ENCODE measurements around the gene KDSR. TPM values are rescaled to one million over a fixed set of nuclear protein-coding genes. Genes with fewer than 3 reads are reported as not detected.
A peak's percentile ranks its signal among the peaks of the same experiment; 100 is the strongest.

The KDSR gene
- total RNA-seq, 1 donor from 2014 or later = 12.2 TPM

GRCh38 chr18:63322908-63323634, 43.9 kb downstream of the KDSR start:
- DNase-seq (ENCODE audit: low spot score in 2 of 2) (peak; percentile 58 to 62), FAIRE-seq (peak; percentile 90)

DNA sequence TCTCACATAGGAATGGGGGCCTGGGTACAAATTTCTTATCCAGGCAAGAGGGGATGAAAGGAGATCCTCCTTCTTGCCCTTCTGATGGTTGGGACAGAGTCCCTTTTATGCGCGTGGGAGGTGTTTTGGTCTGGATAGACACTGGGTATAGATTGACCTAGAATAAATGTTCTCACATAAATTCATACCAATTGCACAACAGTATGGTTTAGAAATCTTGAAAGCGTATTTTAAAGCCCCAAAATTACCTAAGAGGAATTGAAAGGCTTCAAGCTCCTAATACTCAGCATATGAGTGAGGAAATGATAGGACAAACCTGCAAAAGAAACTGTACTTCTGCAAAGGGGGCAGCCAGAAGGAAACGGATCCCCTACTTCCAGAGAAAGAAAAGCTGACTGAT, 44.8 kb downstream of the KDSR start:
- DNase-seq (ENCODE audit: low spot score in 2 of 2) (no peak), FAIRE-seq (no peak)

DNA sequence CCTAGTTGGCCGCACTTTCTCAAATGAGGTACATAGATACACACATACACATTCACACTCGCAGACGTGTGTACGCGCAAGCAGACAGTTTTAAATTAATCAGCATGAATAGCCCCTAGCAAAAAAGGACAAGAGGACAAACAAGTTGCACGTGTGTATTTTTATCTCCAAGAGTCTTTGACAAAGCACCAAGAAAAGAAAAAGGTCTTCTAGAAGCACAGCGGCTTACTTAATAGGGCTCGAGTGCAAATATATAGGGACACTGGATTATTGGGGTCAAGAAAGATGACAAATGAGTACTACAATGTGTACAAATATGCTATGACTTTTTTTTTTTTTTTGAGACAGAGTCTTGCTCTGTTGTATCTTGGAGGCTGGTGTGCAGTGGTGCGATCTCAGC, 45.7 kb downstream of the KDSR start:
- FAIRE-seq (no peak), DNase-seq (ENCODE audit: low spot score in 2 of 2) (no peak)

DNA sequence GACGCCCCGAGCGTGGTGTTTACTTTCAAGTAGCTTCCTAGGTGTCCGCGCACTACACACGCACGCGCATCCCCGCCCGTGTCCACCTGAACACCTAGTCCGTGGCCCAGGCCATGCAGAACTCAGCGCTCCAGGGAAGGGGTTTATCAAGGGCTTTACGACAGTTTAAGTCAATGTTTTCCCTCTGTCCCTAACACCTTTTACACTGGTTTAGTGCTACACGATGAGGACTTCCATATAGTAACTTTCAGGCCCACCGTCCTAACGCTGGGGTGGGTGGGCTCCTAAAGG, 46.1 kb downstream of the KDSR start:
- DNase-seq (ENCODE audit: low spot score in 2 of 2) (no peak), FAIRE-seq (no peak)

GRCh38 chr18:63320123-63320974, 46.7 kb downstream of the KDSR start:
- no peak for FAIRE-seq

DNA sequence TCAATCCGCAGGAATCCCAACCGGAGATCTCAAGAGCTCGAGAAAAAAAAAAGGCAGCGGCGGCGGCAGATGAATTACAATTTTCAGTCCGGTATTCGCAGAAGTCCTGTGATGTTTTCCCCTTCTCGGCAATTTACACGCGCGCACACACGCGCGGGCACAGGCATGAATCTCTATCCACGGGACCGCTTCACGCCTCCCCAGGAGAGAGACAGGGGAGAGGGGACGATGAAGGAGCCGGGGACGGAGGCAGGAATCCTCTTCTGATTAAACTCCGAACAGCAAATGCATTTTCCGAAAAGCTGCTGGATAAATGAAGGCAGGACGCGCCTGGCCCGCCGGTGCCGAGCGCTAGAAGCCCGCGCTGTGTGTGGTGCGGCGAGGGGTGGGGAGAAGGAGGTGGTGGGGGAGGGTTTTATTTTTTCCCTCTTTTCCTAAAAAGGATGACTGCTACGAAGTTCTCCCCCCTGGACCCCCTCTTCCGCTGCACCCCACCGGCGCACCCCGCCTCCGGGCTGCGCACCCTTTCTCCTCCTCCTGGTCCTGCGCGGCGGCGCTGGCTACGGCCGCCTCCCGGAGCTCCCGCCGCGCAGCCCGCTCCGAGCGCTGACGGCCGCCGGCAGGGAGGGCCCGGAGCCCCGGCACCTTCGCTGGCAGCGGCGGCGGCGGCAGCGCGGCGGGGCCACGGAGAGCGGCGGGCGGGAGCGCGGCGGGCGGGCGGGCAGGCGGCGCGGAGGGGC, 47.5 kb downstream of the KDSR start, which contains the start of gene BCL2:
TSS of gene BCL2 (minus strand) at position 387 of the 740 bp plus-strand sequence.
- DNase-seq (ENCODE audit: low spot score in 2 of 2) (peak in 1 of 2 donors; percentile 66), FAIRE-seq (no peak)

More at GRCh38 chr18:63320123-63320974, 46.7 kb downstream of the KDSR start:
- peak; percentile 84 to 89 for DNase-seq (ENCODE audit: low spot score in 2 of 2)

- FAIRE-seq = no peak
- no peak for DNase-seq (ENCODE audit: low spot score in 2 of 2)
These were observed 48.1 kb downstream of the KDSR start for GRCh38 chr18:63318889-63319382.

- DNase-seq (ENCODE audit: low spot score in 2 of 2) (peak in 1 of 2 donors; percentile 47), FAIRE-seq (no peak)
These were observed 48.8 kb downstream of the KDSR start for GRCh38 chr18:63317982-63318888.

- no peak for DNase-seq (ENCODE audit: low spot score in 2 of 2)
- no peak for FAIRE-seq
These were observed 49.5 kb downstream of the KDSR start for GRCh38 chr18:63317556-63317946.

DNA sequence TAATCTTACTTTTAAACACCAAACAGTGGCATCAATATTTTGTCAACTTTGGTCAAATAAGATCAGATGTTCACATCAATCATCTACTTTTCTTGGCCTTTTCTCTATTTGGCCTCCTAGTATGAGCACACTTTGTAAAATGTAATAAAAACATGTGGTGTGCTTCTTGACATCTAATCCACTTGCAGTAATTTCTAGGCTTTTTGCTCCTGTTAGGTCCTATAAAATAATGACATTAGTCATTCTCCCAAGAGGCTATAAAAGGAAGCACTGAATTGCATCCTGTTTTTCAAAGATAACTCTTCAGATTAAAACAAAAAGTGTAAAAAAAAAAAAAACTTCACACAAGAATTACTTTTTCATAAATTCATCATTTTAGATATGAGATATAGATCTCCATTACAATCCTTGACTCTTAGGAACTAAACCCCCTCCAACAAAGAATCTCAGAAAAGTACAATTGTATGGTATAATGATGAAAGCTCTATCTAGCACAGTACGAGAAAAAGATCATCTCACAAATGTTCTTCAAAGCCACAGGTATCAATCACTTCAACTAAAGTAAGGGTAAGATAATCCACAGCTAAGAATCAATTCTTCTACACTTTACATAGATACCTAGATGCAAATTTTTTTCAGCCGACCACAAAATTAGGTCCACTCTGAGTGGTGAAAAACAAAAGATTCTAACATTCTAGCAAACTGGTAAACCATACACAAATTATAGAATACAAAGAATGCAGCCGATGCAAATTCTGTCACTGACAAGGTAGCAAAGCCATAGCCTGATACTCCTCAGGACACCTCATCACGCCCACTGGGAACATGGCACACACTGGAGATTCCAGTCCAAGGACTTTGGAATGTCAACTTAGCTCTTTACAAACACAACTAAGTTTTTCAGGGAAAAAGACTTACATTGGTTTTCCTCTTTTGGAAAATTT, 50.1 kb downstream of the KDSR start:
- no peak for DNase-seq (ENCODE audit: low spot score in 2 of 2)
- no peak for FAIRE-seq

GRCh38 chr18:63315876-63316275, 51.1 kb downstream of the KDSR start:
- DNase-seq (ENCODE audit: low spot score in 2 of 2) (no peak), FAIRE-seq (no peak)

- no peak for DNase-seq (ENCODE audit: low spot score in 2 of 2)
- FAIRE-seq = no peak
These were observed 51.8 kb downstream of the KDSR start for GRCh38 chr18:63315131-63315662.

DNA sequence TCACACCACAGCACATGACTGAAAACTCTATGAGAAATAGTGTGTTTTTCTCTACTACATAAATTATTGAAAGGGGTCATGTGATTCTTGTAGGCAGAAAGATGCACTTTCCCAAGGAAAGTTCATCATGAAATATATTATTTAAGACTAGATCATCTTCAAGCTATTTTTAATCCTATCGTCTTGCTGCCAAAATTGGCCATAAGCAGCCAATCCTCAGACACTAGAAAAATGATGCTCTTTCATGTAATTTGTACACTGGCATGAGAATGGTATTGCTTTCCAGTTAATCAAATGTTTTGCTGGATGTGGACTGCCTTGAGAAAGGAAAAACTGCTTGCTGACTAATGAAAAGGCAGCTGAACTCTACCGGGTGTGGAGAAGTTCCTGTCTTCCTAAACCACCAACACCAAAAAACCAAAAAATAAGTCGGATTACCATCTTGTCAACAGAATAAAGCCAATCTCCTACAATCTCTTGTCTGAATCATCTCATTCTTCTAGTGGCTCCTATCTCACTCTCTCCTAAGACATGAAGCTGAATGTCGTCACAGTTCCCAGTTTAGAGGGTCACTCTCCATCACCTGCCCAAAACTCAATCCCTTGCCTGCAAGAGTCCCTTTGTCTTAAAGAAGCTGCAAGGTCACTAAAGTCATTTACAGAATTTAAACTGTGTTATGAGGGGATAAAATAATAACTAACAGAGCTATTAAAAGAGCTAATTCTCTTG, 52.8 kb downstream of the KDSR start:
- no peak for DNase-seq (ENCODE audit: low spot score in 2 of 2)
- FAIRE-seq = no peak

- FAIRE-seq (no peak), DNase-seq (ENCODE audit: low spot score in 2 of 2) (no peak)
These were observed 53.5 kb downstream of the KDSR start for GRCh38 chr18:63313396-63313917.

GRCh38 chr18:63312737-63313395, 54.1 kb downstream of the KDSR start:
- DNase-seq (ENCODE audit: low spot score in 2 of 2) = no peak
- no peak for FAIRE-seq

DNA sequence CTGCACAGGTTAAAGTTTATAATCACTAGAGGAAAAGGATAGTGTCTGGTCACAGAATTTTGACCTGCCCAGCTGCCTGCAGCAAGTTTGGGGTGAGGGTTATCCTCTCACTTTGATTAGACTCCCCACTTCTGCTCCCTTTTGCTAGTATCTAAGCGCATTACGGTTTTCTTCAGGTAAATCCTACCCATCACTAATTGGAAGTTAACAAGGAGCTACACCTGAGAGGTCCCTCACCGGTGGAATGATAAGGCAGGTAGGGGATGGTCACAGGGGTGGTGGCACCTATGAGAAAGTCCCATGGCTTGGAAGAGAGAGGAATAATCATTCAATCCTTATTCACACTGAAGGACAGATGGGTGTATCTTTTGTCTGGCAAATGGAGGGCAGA, 55.0 kb downstream of the KDSR start:
- FAIRE-seq = no peak

More for the DNA sequence above, 55.0 kb downstream of the KDSR start:
- DNase-seq (ENCODE audit: low spot score in 2 of 2) = no peak
